ENCODE data around the gene OXA1L.

DNA sequence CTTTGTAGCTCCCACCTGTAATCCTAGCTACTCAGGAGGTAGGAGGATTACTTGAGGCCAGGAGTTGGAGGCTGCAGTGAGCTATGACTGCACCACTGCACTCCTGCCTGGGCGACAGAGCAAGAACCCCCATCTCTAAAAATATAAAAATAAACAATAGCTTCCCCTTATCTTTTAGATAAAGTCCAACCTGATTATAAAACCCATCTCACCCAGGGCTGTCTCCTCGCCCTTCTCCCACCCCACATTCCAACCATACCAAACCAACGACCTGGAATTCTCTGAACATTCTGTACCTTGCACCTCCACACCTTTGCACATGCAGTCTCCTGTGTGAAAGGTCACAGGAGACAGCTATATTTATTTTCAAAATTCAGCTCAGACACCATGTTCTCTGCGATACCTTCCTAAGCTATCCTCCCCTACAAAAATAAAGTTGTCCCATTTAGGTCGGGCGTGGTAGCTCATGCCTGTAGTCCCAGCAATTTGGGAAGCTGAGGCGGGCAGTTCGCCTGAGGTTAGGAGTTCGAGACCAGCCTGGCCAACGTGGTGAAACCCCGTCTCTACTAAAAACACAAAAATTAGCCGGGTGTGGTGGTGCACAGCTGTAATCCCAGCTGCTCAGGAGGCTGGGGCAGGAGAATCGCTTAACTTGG lies 41.1 kb downstream of the OXA1L start:
- TF ChIP-seq, protein P1, sequence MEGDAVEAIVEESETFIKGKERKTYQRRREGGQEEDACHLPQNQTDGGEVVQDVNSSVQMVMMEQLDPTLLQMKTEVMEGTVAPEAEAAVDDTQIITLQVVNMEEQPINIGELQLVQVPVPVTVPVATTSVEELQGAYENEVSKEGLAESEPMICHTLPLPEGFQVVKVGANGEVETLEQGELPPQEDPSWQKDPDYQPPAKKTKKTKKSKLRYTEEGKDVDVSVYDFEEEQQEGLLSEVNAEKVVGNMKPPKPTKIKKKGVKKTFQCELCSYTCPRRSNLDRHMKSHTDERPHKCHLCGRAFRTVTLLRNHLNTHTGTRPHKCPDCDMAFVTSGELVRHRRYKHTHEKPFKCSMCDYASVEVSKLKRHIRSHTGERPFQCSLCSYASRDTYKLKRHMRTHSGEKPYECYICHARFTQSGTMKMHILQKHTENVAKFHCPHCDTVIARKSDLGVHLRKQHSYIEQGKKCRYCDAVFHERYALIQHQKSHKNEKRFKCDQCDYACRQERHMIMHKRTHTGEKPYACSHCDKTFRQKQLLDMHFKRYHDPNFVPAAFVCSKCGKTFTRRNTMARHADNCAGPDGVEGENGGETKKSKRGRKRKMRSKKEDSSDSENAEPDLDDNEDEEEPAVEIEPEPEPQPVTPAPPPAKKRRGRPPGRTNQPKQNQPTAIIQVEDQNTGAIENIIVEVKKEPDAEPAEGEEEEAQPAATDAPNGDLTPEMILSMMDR (conservative IDR thresholded peaks at IDR 0.05): no peak
- no peak for TF ChIP-seq ZFX (IDR thresholded peaks at IDR 0.05)
